GM23338 (cell line): ENCODE measurements around the gene STYK1. TPM values are rescaled to one million over a fixed set of nuclear protein-coding genes. Genes with fewer than 3 reads are reported as not detected.

Experiments used
- ATAC-seq: fragments of 200-7000 bp; cut with Tn5 transposase; 3 replicates; pipeline ENCODE4 v1.9.1; 2020
- DNase-seq: peaks from one replicate; pipeline ENCODE4 v3.0.0-alpha.2; 2015; ENCODE audit warnings: low spot score
- H2AFZ ChIP-seq: fragments of 200-600 bp; sonication (generic); 2 replicates; pipeline ENCODE4 v1.8.0; 2016; ENCODE audit warnings: antibody characterized with exemption, mild to moderate bottlenecking, moderate library complexity
- H3F3A ChIP-seq: fragments of 200-600 bp; sonication (generic); replicated peaks from 2 replicates; pipeline ENCODE4 v1.8.0; 2017; ENCODE audit warnings: antibody characterized with exemption, mixed run types, low read depth
- H3K27ac ChIP-seq: fragments of 200-600 bp; sonication (generic); 2 replicates; pipeline ENCODE4 v1.6.1; 2016; ENCODE audit warnings: low read depth
- H3K27me3 ChIP-seq: fragments of 200-600 bp; sonication (generic); 2 replicates; pipeline ENCODE4 v1.8.0; 2016; ENCODE audit warnings: mild to moderate bottlenecking, mixed run types, moderate library complexity; ENCODE audit not compliant: insufficient read depth
- H3K36me3 ChIP-seq: fragments of 200-600 bp; sonication (generic); 2 replicates; pipeline ENCODE4 v1.8.0; 2016; ENCODE audit warnings: mild to moderate bottlenecking; ENCODE audit not compliant: insufficient read depth
- H3K4me1 ChIP-seq: fragments of 200-600 bp; sonication (generic); 2 replicates; pipeline ENCODE4 v1.8.0; 2016; ENCODE audit warnings: mild to moderate bottlenecking, moderate library complexity; ENCODE audit not compliant: insufficient read depth
- H3K4me2 ChIP-seq: fragments of 200-600 bp; sonication (generic); 2 replicates; pipeline ENCODE4 v1.7.1; 2017; ENCODE audit warnings: mixed run types
- H3K4me3 ChIP-seq: fragments of 200-600 bp; sonication (generic); 2 replicates; pipeline ENCODE4 v1.6.1; 2016; ENCODE audit warnings: mixed run types
- H3K79me2 ChIP-seq: fragments of 200-600 bp; sonication (generic); replicated peaks from 2 replicates; pipeline ENCODE4 v1.8.0; 2017; ENCODE audit warnings: mild to moderate bottlenecking; ENCODE audit not compliant: insufficient read depth
- H3K9me2 ChIP-seq: fragments of 200-600 bp; sonication (generic); 2 replicates; pipeline ENCODE4 v1.8.0; 2017; ENCODE audit not compliant: insufficient read depth
- H4K20me1 ChIP-seq: fragments of 200-600 bp; sonication (generic); replicated peaks from 2 replicates; pipeline ENCODE4 v1.8.0; 2017; ENCODE audit warnings: mild to moderate bottlenecking; ENCODE audit not compliant: insufficient read depth
- H3K27ac Mint-ChIP-seq: 2 replicates; pipeline ENCODE4 v1.8.0; 2020; ENCODE audit warnings: inconsistent platforms, mild to moderate bottlenecking, moderate library complexity, mixed read lengths
- H3K27me3 Mint-ChIP-seq: 3 replicates; pipeline ENCODE4 v1.8.0; 2022; ENCODE audit warnings: low read depth, mild to moderate bottlenecking, moderate library complexity, mixed read lengths, inconsistent platforms; ENCODE audit not compliant: insufficient read depth, poor library complexity
- H3K36me3 Mint-ChIP-seq: 3 replicates; pipeline ENCODE4 v1.8.0; 2021; ENCODE audit warnings: low read depth, mild to moderate bottlenecking, inconsistent platforms, moderate library complexity, mixed read lengths
- H3K4me1 Mint-ChIP-seq: 3 replicates; pipeline ENCODE4 v1.8.0; 2020; ENCODE audit warnings: mild to moderate bottlenecking, inconsistent platforms, mixed read lengths
- H3K4me3 Mint-ChIP-seq: 3 replicates; pipeline ENCODE4 v1.8.0; 2021; ENCODE audit warnings: moderate library complexity, mild to moderate bottlenecking, inconsistent platforms, mixed read lengths
- H3K9me3 Mint-ChIP-seq: 3 replicates; pipeline ENCODE4 v1.8.0; 2020; ENCODE audit warnings: moderate library complexity, mild to moderate bottlenecking, inconsistent platforms, mixed read lengths
- CREB1 ChIP-seq: fragments of 250-450 bp; sonication (Bioruptor Pico); IDR thresholded peaks from 2 replicates; pipeline ENCODE4 v1.5.0; 2020; ENCODE audit warnings: low read depth, mild to moderate bottlenecking, moderate library complexity
- CTCF ChIP-seq, 2 experiments: fragments of 200-600 bp in 1 of 2; sonication (generic) in 1 of 2; conservative IDR thresholded peaks; 2 replicates each; pipeline versions ENCODE4 v1.5.1 to v1.6.1; 2016 to 2017; ENCODE audit warnings: antibody characterized with exemption in 2 of 2, low read depth in 2 of 2, mild to moderate bottlenecking in 2 of 2, moderate library complexity in 1 of 2
- ETS1 ChIP-seq: IDR thresholded peaks from 2 replicates; pipeline ENCODE4 v1.6.1; 2016; ENCODE audit warnings: antibody characterized with exemption
- EZH2 ChIP-seq: fragments of 200-600 bp; sonication (generic); IDR thresholded peaks from one replicate; pipeline ENCODE4 v1.8.0; 2017; ENCODE audit warnings: antibody characterized with exemption, mild to moderate bottlenecking, low read depth; ENCODE audit not compliant: unreplicated experiment
- EZH2phosphoT487 ChIP-seq: fragments of 200-600 bp; sonication (generic); IDR thresholded peaks from one replicate; pipeline ENCODE4 v1.8.1; 2018; ENCODE audit warnings: antibody characterized with exemption; ENCODE audit not compliant: unreplicated experiment
- JUNB ChIP-seq: IDR thresholded peaks from one replicate; pipeline ENCODE4 v1.6.1; 2016; ENCODE audit warnings: antibody characterized with exemption; ENCODE audit not compliant: unreplicated experiment
- NANOG ChIP-seq: IDR thresholded peaks from 2 replicates; pipeline ENCODE4 v1.6.1; 2016; ENCODE audit warnings: antibody characterized with exemption, borderline replicate concordance
- POLR2AphosphoS5 ChIP-seq: IDR thresholded peaks from 2 replicates; pipeline ENCODE4 v1.6.1; 2016; ENCODE audit warnings: antibody characterized with exemption, low read depth
- REST ChIP-seq: IDR thresholded peaks from one replicate; pipeline ENCODE4 v1.6.1; 2018; ENCODE audit warnings: antibody characterized with exemption; ENCODE audit not compliant: unreplicated experiment
- STAT1 ChIP-seq: IDR thresholded peaks from one replicate; pipeline ENCODE4 v1.6.1; 2016; ENCODE audit warnings: antibody characterized with exemption; ENCODE audit not compliant: unreplicated experiment
- ZNF114 ChIP-seq: fragments of 250-450 bp; sonication (Bioruptor Pico); IDR thresholded peaks from 2 replicates; pipeline ENCODE4 v1.5.0; 2020; ENCODE audit warnings: mild to moderate bottlenecking, moderate library complexity
- ZNF331 ChIP-seq: fragments of 250-450 bp; sonication (Bioruptor Pico); IDR thresholded peaks from 2 replicates; pipeline ENCODE4 v1.5.0; 2020; ENCODE audit warnings: low read depth, mild to moderate bottlenecking, moderate library complexity
- ZNF462 ChIP-seq: fragments of 250-450 bp; sonication (Bioruptor Pico); IDR thresholded peaks from 2 replicates; pipeline ENCODE4 v1.5.0; 2020; ENCODE audit warnings: mild to moderate bottlenecking, moderate library complexity
- polyA plus RNA-seq: library from polyadenylated mRNA; unstranded; fragments of >200 nt; fragmentation: Nextera tagmentation; extraction: Ambion mirVana; gene quantifications from 2 replicates; pipeline ENCODE4 v1.2.1, GENCODE V29; 2016
- total RNA-seq: library from RNA; depleted of rRNA; stranded (reverse); fragments of >200 nt; shearing (Covaris generic); gene quantifications from 2 replicates; pipeline ENCODE4 v1.2.3, GENCODE V29; 2014

The STYK1 gene
- total and polyA plus RNA-seq, 2 experiments from 2014 or later = 1.2 to 1.8 TPM

- H3K36me3 Mint-ChIP-seq = peaks cover 3% of the 10 kb centered on the region; the same call in 1 of the 3 replicates
- DNase-seq (no peak), ATAC-seq (no peak)
- H3K4me1 Mint-ChIP-seq = no peaks in the 10 kb centered on the region
- no peak for TF ChIP-seq ZNF114 (CRISPR knock-in tag)
- TF ChIP-seq JUNB = no peak
- no peak for TF ChIP-seq EZH2phosphoT487
- TF ChIP-seq CTCF (conservative IDR thresholded peaks at IDR 0.05; ENCODE audit: low read depth in 2 of 2) = no peak
- no peak for TF ChIP-seq STAT1
- no peak for TF ChIP-seq ZNF462 (CRISPR knock-in tag)
- no peak for TF ChIP-seq ZNF331 (CRISPR knock-in tag)
- no peak for TF ChIP-seq REST
- TF ChIP-seq ETS1 = no peak
- TF ChIP-seq POLR2AphosphoS5 = no peak
- TF ChIP-seq CREB1 = no peak
- TF ChIP-seq EZH2 = no peak
- TF ChIP-seq NANOG = no peak
- Histone ChIP-seq H3K9me2 (no peaks in the 10 kb centered on the region), H3K4me2 (no peak overlapping the region), H3K4me1 (no peaks in the 10 kb centered on the region), H2AFZ (no peak overlapping the region), H3K27ac (no peak overlapping the region), H4K20me1 (no peaks in the 10 kb centered on the region), H3K27me3 (no peaks in the 10 kb centered on the region), H3K4me3 (no peak overlapping the region), H3K79me2 (no peaks in the 10 kb centered on the region), H3F3A (no peaks in the 10 kb centered on the region), H3K36me3 (no peaks in the 10 kb centered on the region)
- no peak overlapping the region for H3K27ac Mint-ChIP-seq
- H3K27me3 Mint-ChIP-seq = peaks cover 2% of the 10 kb centered on the region
- no peak overlapping the region for H3K4me3 Mint-ChIP-seq
- no peaks in the 10 kb centered on the region for H3K9me3 Mint-ChIP-seq
Measured at GRCh38 chr12:10590966-10591365, 82.9 kb downstream of the STYK1 start.
